Cortex of kidney (tissue), 1 donor: ENCODE results near the gene SSTR5.
"Not testable (repeated sequence)": the region's sequence is repeated elsewhere in the genome, so short reads cannot be mapped to it uniquely, and the experiment has no call there.

Experiments used
- DNase-seq: peaks from one replicate; lab custom pipeline; 2025; lab: John Stamatoyannopoulos, UW

Gene SSTR5

DNA sequence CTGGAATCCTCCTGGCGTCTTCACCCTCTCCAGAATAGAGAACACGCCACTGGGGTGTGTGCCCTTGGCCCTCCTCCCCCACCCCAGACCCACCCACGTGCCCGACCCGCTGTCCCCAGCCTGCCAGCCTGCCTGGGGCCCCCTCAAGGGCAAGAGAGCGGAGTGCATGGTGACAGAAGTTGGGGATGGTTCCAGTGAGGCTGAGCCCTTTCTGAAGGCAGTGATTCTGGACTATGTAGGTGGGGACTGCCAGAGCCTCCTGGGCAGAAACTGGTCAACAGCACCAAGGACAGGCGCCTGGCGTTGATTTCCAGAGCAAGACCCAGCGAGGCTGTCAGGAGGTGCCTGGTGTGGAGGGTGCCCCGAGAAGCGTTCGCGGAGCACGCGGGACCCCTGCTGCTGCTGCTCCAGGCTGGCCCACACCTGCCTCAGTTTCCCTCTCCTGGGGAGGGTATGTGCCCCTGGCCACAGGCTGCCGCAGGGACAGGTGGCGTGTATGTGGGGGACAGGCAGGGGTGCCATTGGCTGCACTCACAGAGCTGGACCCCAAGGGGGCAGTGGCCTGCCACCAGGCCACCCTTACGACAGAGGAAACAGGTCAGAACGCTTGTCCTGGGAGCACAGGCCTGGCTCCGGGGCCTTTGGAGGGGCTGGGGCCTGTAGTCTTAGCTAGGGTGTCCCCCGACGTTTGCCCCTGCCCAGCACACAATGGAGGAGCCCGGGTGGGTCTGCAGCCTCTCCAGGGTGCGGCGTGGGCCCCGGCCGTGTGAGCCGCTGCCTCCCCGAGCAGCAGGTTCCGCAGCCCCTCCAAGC lies 1.2 kb downstream of the SSTR5 start:
- no peak for DNase-seq

DNA sequence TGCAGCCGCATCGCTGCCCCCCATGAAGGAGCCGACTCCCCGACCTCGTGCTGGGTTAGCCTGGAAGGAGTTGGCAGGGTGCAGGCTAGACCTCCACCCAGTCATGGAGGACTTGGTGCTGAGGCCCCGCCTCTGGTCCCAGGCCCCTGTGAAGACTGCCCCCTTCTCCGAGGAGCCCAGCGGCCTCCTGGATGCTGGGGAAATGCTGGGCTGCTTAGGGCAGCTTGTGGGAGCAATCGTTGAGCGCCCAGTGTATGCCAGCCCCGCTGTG lies 1.8 kb downstream of the SSTR5 start:
- no peak for DNase-seq

DNA sequence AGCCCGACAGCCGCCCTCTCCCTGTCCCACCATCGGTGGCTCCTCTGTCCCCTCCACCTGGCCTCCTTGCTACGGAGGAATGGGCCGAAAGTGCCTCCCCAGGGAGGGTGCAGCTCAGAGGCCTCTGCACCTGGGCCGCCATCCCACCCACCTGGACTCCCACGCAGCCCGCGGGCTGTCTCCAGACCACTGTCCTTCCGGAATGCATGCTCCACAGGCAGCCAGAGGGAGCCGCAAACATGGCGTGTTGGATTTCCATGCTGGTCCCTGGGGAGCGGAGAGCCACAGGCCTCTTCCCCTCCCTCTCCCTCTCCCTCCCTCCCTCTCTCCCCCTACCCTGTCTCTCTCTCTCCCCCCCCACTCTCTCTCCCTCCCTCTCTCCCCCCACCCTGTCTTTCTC lies 3.0 kb downstream of the SSTR5 start:
- DNase-seq, result no peak

DNA sequence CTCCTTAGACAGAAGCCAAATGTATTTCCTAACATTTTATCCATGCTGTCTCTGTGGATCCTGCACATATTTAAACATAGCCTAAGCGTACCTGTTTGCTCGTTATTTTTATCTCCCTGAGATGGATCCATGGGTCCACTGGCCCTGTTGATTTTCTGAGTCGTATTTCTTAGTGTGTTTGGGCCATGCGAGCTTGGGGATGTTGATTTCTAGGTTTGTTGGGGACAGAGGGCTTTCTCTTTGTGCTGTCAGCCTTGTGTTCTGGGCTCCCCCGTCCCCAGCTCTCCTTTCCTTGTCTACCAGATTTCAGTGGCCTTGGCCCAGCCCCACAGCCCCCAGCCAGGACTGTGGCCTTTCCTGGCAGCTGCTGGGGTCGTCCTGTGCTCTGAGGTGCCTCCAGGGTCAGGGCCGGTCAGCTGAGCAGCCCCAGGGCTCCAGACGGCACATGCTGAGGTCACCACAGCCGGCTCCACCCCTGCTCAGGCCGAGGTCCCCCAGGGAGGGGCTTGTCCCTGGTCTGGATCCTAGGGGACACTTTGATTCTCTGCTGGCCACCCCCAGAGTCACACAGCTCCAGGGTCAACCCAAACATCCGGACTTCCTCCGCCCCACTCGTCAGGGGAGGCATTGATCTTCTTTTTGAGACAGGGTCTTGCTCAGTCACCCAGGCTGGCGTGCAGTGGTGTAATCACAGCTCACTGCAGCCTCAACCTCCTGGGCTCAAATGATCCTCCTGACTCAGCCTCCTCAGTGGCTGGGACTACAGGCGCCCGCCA lies 4.4 kb downstream of the SSTR5 start:
- no peak for DNase-seq

DNA sequence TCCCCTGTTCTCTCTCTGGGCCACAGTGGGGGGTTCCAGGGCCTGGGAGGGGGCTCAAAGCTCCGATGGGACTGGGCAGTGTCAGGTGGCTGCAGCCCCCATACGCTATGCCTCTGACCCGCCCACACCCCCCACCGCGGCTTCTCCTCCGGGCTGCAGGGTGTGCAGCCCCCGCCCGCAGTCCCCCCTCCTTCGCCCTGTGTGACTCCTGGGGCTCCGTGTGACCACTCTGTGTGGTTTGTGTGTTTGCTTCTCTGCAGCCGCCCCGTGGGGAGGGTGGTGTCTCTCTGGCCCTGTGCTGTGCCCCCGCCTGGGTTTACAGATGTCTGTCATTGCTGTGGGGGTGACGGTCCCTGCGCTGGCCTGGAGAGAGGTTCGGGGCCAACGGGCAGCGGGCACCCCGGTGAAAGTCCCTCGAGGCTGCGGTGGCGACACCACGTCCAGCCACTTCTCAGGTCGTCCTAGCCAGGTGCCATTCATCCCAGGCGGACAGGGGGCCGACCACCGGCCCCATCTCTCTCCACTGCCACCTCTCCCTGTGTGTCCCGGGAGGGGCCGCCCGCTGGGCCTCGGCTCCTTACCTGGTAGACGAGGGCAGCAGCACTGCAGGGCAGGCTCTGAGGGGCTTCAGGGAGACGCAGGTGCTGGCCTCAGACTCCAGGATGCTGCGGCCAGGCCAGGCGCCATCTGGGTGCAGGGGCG lies 5.5 kb downstream of the SSTR5 start:
- no peak for DNase-seq

DNA sequence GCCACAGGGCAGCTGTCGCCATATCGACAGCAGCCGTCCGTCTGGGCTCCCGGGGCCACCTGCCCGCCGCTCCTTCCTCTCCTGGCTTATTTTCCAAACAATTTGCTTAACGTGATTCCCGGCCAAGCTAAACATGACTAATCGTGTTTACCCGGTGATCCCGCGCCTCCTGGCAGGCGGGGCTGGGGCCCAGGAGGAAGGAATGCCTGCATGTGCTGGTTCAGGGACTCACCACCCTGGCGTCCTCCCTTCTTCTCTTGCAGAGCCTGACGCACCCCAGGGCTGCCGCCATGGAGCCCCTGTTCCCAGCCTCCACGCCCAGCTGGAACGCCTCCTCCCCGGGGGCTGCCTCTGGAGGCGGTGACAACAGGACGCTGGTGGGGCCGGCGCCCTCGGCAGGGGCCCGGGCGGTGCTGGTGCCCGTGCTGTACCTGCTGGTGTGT lies 6.1 kb downstream of the SSTR5 start:
- no peak for DNase-seq

DNA sequence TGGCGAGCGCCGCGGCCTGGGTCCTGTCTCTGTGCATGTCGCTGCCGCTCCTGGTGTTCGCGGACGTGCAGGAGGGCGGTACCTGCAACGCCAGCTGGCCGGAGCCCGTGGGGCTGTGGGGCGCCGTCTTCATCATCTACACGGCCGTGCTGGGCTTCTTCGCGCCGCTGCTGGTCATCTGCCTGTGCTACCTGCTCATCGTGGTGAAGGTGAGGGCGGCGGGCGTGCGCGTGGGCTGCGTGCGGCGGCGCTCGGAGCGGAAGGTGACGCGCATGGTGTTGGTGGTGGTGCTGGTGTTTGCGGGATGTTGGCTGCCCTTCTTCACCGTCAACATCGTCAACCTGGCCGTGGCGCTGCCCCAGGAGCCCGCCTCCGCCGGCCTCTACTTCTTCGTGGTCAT lies 6.8 kb downstream of the SSTR5 start:
- DNase-seq, result no peak

DNA sequence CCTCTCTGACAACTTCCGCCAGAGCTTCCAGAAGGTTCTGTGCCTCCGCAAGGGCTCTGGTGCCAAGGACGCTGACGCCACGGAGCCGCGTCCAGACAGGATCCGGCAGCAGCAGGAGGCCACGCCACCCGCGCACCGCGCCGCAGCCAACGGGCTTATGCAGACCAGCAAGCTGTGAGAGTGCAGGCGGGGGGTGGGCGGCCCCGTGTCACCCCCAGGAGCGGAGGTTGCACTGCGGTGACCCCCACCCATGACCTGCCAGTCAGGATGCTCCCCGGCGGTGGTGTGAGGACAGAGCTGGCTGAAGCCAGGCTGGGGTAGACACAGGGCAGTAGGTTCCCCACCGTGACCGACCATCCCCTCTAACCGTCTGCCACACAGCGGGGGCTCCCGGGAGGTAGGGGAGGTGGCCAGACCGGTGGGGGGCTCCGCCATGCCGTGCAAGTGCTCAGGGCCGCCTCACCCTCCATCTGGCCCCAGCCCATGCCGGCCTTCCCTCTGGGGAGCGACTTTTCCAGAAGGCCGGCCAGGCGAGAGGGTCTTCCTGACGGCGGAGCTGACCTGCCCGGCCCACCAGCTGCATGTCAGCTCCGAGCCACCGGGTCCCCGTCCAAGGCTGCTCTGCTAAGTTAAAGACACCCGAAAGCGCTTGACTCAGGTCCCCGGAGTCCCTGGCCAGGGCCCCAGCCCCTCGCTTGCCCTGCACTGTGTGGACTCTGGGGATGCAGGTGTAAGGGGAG lies 7.4 kb downstream of the SSTR5 start:
- no peak for DNase-seq

DNA sequence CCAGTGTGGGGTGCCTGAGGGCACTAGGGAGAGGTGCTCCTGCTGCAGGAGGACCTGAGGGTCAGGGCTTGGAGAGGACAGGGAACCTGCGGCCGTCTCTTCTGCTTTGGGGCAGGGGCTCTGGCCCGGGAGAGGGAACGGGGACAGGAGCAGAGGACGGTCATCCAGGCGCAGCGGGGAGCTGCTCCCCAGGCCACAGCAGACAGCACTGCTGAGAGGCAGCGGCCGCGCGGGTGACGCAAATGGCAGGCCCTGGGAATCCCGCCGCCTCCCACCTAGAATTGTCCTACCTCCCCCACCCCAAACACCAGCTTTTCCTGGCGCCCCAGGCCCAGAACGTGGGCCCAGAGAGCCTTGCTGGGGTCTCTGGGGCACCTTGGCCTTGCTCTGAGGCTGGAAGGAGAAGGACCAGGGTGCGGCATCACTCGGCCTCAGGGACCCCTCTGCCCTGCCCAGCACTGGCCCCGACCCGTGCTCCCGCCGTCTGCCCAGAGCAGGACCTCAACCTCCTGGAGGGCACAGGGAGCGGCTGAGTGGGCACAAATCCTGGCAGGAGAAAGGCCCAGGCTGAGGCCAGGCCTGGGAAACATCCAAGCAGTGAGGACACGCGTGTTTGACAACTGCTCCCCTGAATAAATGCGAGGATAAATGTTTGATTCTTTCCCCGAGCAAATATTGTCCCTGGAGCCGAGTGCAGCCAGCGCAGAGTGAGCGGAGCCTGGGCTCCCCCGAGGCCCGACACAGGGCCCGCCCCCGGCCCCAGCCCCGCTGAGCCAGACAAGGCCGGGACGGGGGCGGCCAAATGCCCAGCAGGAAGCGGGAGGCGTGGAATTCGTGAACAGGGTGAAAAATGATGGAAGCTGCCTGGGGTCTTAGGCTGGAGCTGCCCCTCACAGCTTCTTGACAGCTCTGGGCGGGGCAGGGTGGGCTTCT lies 8.5 kb downstream of the SSTR5 start:
- DNase-seq, result no peak

DNA sequence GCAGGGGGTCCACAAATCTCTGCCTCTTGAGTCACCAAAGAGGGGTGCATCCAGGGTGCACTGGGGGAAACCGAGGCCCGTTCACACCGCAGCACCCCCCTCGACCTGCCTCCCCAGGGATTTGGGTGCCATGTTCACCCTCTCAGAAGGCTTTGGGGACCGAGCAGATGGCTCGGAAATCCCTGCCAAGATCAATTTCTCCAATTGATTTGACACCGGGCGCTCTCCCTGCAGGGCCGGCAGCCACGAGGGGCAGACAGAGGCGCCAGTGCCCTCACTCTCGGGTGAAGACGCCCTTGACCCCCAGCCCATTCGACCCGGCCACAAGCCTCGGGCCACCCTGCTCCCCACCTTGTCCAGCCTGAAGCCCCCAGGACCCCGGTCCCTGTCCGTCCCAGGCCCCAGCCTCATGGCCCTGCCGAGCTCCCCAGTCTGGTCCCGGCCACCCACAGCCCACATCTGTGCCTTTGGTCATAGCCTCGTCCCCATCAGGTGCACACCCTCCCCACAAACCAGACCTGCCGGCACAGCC lies 9.3 kb downstream of the SSTR5 start:
- no peak for DNase-seq

DNA sequence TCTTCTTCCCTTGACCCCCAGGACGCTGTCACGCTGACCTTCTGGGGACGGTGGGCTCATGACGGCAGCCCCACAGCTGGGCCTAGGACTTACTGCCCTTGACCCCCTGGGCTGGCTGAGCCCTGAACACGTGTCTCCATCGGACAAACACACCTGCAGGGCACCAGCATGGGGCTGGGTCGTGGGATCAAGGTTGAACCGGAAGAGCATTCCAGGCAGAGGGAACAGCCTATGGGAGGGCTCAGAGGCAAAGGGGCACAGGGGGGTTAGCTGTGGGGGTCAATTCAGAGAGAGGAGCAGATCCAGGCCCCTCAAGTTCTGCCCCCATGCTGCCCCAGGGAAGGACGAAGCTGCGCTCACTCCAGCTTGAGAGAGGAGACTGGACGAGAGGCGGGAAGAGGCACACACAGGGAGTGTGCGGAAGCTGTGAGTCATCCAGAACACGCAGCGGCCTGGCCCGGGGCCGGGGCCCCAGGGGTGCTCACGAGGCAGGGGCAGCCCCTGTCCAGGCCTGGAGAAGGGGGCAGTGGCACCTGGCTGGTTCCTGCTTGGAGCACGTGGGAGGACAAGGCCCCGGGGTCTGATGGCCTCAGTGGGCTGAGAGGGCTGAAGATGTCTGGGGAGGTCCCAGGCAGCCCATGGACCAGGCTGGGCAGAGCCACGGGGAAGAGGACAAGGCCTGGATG lies 9.9 kb downstream of the SSTR5 start:
- no peak for DNase-seq

DNA sequence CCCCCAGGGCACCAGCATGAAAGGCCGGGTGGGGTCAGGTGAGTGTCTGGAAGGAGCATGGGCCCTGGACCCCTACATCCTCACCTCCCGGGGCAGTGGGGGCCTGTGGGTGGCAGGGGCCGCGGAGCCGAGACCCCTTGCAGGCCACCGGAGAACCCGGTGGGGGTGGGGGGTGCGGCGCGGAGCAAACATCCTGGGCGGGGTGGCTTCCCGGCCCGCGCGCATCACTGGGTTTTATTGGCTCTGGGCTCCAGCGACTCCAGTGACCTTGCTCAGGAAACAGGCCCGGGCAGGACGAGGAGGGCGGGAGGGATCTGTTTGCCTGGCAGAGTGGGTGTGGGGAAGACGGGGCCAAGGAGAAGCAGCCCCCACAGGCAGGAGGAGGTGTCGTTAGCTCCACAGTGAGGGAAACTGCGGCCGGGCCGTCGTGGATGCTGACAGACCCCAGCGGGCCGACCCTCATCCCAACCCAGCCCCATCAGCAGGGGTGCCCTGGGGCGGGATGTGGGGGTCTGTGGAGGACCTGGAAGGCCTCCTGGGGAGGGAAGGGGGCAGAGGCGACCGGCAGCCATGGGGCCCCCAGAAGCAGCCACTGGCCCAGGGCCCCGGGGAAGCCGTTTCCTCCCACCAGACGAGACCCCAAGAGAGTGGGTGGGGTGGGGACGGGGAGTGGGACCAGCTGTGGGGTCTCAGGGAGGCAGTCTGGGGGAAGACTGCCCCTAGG lies 10.6 kb downstream of the SSTR5 start:
- DNase-seq, result no peak

DNA sequence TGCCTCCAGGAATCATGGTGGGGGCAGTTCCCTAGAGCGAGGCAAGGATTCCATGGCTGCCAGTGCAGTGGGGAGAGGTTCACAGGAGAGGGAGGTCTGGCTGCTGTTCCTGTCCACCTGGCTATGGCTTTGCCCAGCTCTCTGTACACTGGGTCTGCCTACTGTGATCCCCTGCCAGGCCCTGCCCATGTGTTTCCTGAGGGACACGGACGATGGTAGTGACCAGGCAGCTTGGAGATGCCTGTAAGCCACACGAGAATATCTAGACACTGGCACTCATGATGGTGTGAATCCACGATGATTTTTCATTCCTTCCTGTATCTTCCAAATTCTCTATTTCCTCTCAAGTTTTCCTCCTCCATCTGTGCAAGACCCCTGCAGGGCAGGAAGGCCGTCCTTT lies 12.4 kb downstream of the SSTR5 start:
- DNase-seq, result no peak

DNA sequence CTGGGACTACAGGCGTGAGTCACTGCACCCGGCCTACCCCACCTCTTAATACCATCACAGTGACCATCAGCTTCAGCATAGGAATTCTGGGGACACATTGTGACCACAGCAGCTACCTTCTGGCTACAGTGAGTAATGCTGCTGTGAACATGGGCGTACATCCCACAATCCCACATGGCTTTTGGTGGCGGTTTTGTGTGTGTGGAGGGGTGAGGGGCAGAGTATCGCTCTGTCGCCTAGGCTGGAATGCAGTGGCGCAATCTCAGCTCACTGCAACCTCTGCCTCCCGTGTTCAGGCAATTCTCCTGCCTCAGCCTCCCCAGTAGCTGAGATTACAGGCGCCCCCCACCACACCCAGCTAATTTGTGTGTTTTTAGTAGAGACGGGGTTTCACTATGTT lies 13.9 kb downstream of the SSTR5 start:
- not testable (repeated sequence) for DNase-seq

DNA sequence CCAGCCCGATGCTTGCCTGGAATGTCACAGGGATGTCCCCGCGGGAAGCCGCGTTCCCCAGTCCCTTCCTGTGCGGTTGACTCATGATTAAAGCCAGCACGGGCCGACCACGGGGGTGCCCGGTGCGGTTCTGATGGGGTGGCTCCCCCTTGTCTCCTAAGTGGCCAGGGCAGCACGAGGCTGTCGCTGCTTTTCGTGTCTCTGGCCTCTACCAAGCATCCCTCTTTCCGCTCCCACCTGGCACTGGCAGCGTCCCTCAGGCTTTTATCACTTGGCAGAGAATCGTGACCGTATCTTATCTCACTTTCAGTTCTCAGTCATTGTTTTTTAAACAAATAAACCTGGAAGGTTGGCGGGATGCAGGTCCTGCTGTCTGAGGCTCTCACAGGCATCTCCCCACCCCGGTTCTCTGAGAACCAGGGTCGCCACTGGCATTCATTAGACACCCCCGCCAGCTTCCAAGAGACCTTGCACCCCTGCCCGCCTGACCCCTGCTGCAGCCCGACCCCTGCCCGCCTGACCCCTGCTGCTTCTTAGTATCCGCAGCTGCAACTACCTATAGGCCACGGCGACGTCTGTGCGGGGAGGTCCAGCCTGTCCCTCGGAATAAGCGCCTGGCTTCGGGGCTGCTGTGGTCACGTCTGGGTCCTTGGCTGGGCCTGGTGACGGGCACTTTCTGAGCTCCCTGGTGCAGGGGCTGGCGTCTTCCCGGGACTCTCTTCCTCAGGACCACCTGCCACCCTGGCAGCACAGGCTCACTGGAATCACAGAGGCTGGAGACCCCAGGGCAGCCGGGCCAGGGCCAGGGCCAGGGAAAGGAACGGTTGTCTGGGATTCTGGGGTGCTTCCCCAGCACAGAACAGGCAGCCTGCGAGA lies 16.0 kb downstream of the SSTR5 start:
- no peak for DNase-seq

DNA sequence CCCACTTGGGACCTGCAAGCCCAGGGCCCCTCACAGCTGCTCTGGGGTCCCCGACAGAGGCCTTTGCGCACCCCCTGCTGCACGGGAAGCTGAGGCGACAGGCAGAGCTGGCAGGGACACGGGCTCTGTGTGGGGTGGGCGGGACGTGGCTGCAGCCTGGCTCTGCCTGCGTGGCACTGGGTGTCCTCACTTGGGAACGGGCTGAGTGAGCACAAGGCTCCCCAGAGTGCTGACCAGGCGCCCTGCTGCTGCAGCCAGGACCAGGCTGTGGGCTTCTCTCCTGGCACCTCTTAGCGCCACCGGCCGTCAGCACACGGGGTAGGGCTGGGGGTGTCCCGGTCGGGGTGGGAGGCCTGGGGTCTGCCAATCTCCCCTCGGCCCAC lies 16.9 kb downstream of the SSTR5 start:
- no peak for DNase-seq

DNA sequence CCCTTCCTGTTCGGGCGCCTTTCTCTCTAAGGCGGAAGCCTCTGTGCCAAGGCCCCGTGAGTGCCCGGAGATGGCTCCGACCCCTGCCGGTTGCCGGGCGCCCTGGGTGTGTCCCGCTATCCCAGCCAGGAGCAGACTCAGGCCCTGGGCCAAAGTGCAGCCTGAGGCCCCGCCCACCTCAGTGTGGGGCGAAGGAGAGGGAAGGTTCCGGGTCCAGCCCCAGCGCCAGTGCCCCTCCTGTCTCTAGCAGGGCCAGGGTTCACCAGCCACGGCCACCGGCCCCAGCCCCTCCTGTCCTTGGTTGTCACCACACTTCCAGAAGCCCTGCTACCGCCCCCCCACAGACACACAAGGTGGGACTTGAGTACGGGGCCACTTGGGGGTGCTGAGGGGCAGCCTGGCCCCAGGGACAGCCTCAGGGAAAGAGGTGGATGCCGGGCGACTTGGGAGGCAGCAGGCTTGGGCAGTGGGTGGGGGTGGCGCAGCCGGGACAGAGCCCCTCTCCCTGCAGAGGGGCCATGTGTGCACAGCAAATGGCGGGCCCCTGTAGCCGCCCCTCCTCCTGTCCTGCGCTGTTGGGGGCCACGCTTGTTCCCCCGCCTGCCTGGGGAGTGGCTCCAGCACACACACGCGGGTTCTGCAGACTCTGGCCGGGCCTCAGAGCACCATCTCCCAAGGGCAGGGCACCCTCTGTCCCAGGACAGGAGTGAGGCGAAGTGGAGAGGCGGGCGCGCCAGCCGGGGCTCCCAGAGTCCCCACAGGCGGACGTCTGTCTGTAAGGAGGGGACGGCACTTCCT lies 17.5 kb downstream of the SSTR5 start:
- no peak for DNase-seq
